Heart left ventricle (tissue), 16 donors: Measurements from ENCODE around the gene PLA2G2F. TPM values are rescaled to one million over a fixed set of nuclear protein-coding genes. Genes with fewer than 3 reads are reported as not detected.

Experiments
- ATAC-seq, 4 donors: fragments of 200-7000 bp; cut with Tn5 transposase; one replicate each; pipeline ENCODE4 v1.9.1; 2020 to 2022; ENCODE audit warnings: moderate library complexity in 4 of 4, mild to moderate bottlenecking in 3 of 4, moderate number of reproducible peaks in 1 of 4
- DNase-seq, 5 donors: peaks; one replicate each; pipeline ENCODE4 v3.0.0-alpha.2; 2020
- H3K27ac ChIP-seq, 12 donors: fragments of 200-600 bp; sonication (generic) in 4 of 12; one replicate each; pipeline versions ENCODE4 v1.5.0 to v1.8.0; 2016 to 2022; ENCODE audit warnings: mild to moderate bottlenecking in 2 of 12
- H3K27me3 ChIP-seq, 9 donors: fragments of 200-600 bp; sonication (generic) in 2 of 9; one replicate each; pipeline versions ENCODE4 v1.5.1 to v1.8.0; 2016 to 2022; ENCODE audit warnings: mild to moderate bottlenecking in 3 of 9
- H3K36me3 ChIP-seq, 9 donors: fragments of 200-600 bp; sonication (generic) in 2 of 9; one replicate each; pipeline versions ENCODE4 v1.5.0 to v1.8.0; 2018 to 2022; ENCODE audit warnings: mild to moderate bottlenecking in 2 of 9
- H3K4me1 ChIP-seq, 12 donors: fragments of 200-600 bp; sonication (generic) in 4 of 12; one replicate each; pipeline versions ENCODE4 v1.5.0 to v1.8.0; 2016 to 2022; ENCODE audit warnings: mild to moderate bottlenecking in 3 of 12
- H3K4me3 ChIP-seq, 12 donors: fragments of 200-600 bp; sonication (generic) in 4 of 12; one replicate each; pipeline versions ENCODE4 v1.5.0 to v1.8.0; 2017 to 2022; ENCODE audit warnings: mild to moderate bottlenecking in 9 of 12, moderate library complexity in 4 of 12
- H3K9me3 ChIP-seq, 12 donors: fragments of 200-600 bp; sonication (generic) in 4 of 12; one replicate each; pipeline versions ENCODE4 v1.5.0 to v1.8.0; 2016 to 2022; ENCODE audit warnings: mild to moderate bottlenecking in 1 of 12
- POLR2A ChIP-seq, 2 donors: fragments of 450-650 bp; IDR thresholded peaks; one replicate each; pipeline ENCODE4 v1.6.1; 2017; ENCODE audit warnings: antibody characterized with exemption in 2 of 2, mild to moderate bottlenecking in 2 of 2, moderate library complexity in 2 of 2
- WGBS, 4 donors: extraction: QIAGEN DNeasy Blood & Tissue Kit in 2 of 4; methylation state at CpG; one replicate each; pipeline versions ENCODE4 v1.1.5 to v1.1.7; 2013 to 2018; 5-methylcytosine and 5-hydroxymethylcytosine counted together
- intact Hi-C, 10 donors: fragments of 100-400 bp; cut with DNase I; formaldehyde crosslinking; loops; one replicate each; pipeline versions ENCODE4 v1.11.1 to v1.14.2; 2022
- polyA plus RNA-seq, 2 donors: library from polyadenylated mRNA; stranded (reverse); fragments of 200-250 nt; gene quantifications; one replicate each; pipeline ENCODE4 v1.2.3, GENCODE V29; 2013
- total RNA-seq, 9 donors: library from RNA; depleted of rRNA in 2 of 9; stranded (reverse); fragments of >200 nt in 2 of 9; fragmentation: NEBNext Ultra II Directional in 3 of 9; extraction: Animal tissue kit (Norgen Biotek cat#: 25700) in 3 of 9; gene quantifications; one replicate each; pipeline versions ENCODE4 v1.1.0 to v1.2.4, GENCODE V29; 2016 to 2023
- TF ChIP-seq, protein P1 (sequence below), 12 donors: fragments of 200-600 bp; sonication (generic) in 4 of 12; IDR thresholded peaks; one replicate each; pipeline versions ENCODE4 v1.5.0 to v1.8.0; 2018 to 2022; ENCODE audit warnings: antibody characterized with exemption in 12 of 12, mild to moderate bottlenecking in 5 of 12
- donor health status: ischemic (EF 13 %, LVEDD 7.1; RV severe dilation, severe dysfunction).
- donor health status: healthy with polysubstance abuse.
- donor health status: DM: no; HTN: yes; CAD: no.
- donor health status: DM: no; HTN: no; CAD: no.
- donor health status: ischemic (EF 25% LVEDD 6.9; RV normal size, moderate dysfunction).
- donor health status: ischemic (EF 25% LVEDD 5.7; RV mildly dilated, moderate dysfunction).
- donor health status: healthy.
- donor health status: DM: yes; HTN: yes; CAD: no.
- donor health status: ischemic (EF 35%, LVEDD 5.7; RV mildly dilated, moderate dysfunction).
- donor health status: nonischemic (EF 11% LVEDD 7.7; RV severe dilation, severe dysfunction).
- donor health status: DM: yes; HTN: yes; CAD: no.
- donor health status: PGD.
- donor health status: ischemic (EF 29% LVEDD 5.4; RV normal size, mild dysfunction).
- donor health status: nonischemic (EF 23%, LVEDD 6.1; RV moderate dilation, normal function).

Gene PLA2G2F
- total and polyA plus RNA-seq, 11 donors: not detected

DNA sequence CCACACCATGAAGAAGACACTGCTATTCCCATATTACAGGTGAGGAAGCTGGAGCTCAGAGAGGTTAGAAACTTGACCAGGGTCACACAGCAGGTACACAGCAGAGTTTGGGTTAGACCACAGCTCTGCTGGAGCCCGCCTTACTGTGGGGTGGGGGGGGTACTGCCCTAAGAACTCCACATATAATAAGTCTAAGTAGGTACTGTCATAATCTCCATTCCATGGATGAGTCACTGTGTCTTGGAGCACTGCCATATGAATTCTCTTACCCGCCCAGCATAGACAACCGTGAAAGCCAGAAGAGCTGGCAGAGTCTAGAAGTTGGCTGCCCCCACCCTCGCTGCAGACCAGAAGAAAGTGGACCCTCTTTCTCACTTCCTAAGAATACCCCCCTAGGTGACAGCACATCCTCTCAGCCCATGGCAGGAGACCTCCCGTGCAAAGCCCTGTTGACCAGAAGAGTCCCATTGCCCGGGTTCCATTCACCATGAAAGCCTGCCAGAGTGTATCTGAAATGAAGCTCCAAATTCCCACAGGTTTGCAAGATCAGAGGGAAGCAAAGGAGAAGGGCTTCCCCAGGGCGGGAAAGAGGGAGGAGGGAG, 14.6 kb upstream of the PLA2G2F start:
- peaks cover 0 to 6% (median 3%) of the 10 kb centered on the region in 9 donors for H3K27me3 ChIP-seq
- DNase-seq (no peak), ATAC-seq (peak in 3 of 4 donors; percentile 65 to 86 (median 76))
- peaks cover 0 to 2% (median 0%) of the 10 kb centered on the region in 12 donors for H3K9me3 ChIP-seq
- H3K4me1 ChIP-seq: peaks cover 0 to 14% (median 0%) of the 10 kb centered on the region in 12 donors
- intact Hi-C loops: loop anchor here in 1 of 10 donors (10.0 kb wide), 1 partner anchor 1910 kb away; no protein-coding TSS in a partner anchor
- no peak overlapping the region for H3K27ac ChIP-seq
- no peak overlapping the region for H3K4me3 ChIP-seq
- 55 to 76% (median 60%) methylated on average over 6 to 7 of the region's 7 CpGs for WGBS, 4 donors
- no peak for TF ChIP-seq POLR2A (IDR thresholded peaks at IDR 0.05)
- TF ChIP-seq, protein P1, sequence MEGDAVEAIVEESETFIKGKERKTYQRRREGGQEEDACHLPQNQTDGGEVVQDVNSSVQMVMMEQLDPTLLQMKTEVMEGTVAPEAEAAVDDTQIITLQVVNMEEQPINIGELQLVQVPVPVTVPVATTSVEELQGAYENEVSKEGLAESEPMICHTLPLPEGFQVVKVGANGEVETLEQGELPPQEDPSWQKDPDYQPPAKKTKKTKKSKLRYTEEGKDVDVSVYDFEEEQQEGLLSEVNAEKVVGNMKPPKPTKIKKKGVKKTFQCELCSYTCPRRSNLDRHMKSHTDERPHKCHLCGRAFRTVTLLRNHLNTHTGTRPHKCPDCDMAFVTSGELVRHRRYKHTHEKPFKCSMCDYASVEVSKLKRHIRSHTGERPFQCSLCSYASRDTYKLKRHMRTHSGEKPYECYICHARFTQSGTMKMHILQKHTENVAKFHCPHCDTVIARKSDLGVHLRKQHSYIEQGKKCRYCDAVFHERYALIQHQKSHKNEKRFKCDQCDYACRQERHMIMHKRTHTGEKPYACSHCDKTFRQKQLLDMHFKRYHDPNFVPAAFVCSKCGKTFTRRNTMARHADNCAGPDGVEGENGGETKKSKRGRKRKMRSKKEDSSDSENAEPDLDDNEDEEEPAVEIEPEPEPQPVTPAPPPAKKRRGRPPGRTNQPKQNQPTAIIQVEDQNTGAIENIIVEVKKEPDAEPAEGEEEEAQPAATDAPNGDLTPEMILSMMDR (IDR thresholded peaks at IDR 0.05): no peak
- H3K36me3 ChIP-seq: no peaks in the 10 kb centered on the region

DNA sequence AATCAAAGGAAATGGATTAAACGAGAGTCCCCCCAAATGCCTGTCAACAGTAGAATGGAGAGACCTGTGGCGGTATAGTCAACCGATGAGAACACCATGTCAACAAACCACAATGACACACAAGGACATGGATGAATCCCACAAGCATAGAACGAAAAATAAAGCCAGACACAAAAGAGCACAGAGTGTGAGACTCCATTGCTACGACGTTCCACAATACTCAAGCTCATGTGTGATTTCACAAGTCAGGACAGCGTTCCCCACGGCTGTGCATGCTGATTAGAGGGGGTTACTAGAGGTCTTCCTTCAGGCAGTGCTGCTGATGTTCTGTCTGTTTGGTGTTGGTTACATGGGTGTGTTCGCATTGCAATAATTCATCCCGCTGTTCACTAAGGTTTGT, 14.0 kb upstream of the PLA2G2F start:
- intact Hi-C loops: loop anchor here in 1 of 10 donors (10.0 kb wide), 1 partner anchor 1910 kb away; no protein-coding TSS in a partner anchor
- no peak for TF ChIP-seq POLR2A (IDR thresholded peaks at IDR 0.05)
- TF ChIP-seq, protein P1 (IDR thresholded peaks at IDR 0.05): no peak
- no peak overlapping the region for H3K4me3 ChIP-seq
- no peaks in the 10 kb centered on the region for H3K36me3 ChIP-seq
- ATAC-seq (peak in 2 of 4 donors; percentile 37 to 46), DNase-seq (no peak)
- WGBS, 4 donors: 65 to 77% (median 72%) methylated on average over 10 of the region's 10 CpGs
- H3K27ac ChIP-seq: no peak overlapping the region
- H3K27me3 ChIP-seq: peaks cover 0 to 6% (median 3%) of the 10 kb centered on the region in 9 donors
- H3K9me3 ChIP-seq: peaks cover 0 to 7% (median 0%) of the 10 kb centered on the region in 12 donors
- peaks cover 0 to 14% (median 0%) of the 10 kb centered on the region in 12 donors for H3K4me1 ChIP-seq

DNA sequence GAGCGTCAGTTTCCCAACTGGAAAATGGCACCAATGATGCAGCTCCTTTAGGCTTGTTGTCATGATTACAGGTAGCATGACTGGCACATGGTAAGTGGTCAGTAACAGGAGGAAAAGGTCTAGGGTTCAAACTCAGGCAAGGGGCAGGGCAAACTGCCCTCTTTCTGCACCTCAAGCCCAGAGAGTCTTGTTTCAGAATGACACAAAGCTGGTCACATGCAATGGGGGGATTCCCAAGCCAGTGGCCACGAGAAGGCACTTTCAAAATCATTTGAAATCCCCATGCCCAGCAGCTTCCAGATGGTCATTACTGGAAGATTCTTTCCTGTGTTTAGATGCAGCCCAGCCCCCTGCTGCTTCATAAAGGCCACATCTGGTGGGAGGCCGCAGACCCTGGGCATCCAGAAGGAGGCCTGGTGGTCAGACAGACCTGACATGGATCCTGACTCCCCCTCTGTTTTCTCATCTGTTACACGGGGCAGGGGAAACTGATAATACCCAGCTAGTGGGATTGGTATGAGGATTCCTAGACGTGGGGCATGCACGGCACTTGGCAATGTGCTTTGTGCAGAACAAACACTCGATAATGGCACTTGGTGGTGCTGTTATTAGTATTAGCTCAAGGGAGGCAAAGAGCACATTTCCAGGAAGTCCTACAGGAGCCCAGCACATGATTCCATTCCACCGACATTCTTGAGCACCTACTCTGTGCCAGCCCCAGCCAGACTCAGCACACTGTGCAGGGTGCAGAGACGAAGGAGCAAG, 12.9 kb upstream of the PLA2G2F start:
- DNase-seq (no peak), ATAC-seq (peak in 1 of 4 donors; percentile 38)
- intact Hi-C loops: loop anchor here in 1 of 10 donors (10.0 kb wide), 1 partner anchor 1911 kb away; no protein-coding TSS in a partner anchor
- H3K27me3 ChIP-seq: peaks cover 0 to 4% (median 0%) of the 10 kb centered on the region in 9 donors
- no peak overlapping the region for H3K4me3 ChIP-seq
- H3K36me3 ChIP-seq: no peaks in the 10 kb centered on the region
- peaks cover 0 to 10% (median 0%) of the 10 kb centered on the region in 12 donors for H3K9me3 ChIP-seq
- TF ChIP-seq POLR2A (IDR thresholded peaks at IDR 0.05): no peak
- TF ChIP-seq, protein P1 (IDR thresholded peaks at IDR 0.05): no peak
- H3K4me1 ChIP-seq: peaks cover 0 to 14% (median 0%) of the 10 kb centered on the region in 12 donors
- 70 to 78% (median 73%) methylated on average over 8 to 9 of the region's 9 CpGs for WGBS, 4 donors
- no peak overlapping the region for H3K27ac ChIP-seq
